Measurements from ENCODE around the gene BAZ2B.

BAZ2B gene

DNA sequence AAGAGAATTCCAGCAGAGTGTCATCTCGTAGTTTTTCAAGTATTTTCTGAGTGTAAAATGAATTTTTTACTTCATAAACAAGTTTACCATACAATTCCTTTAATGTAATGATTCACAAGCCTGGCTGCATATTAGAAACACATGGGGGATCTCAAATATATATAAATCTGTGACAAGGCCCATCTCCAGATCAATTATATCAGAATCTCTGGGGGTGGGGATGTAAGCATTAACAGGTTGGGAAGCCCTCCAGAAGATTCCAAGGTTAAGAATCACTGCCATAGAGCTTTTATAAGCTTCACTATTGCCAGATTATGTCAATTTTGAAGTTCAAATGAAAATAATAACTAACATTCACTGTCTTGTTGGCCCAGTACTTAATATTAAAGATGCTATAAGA, 111.2 kb downstream of the BAZ2B start:
- TF ChIP-seq, protein P1, sequence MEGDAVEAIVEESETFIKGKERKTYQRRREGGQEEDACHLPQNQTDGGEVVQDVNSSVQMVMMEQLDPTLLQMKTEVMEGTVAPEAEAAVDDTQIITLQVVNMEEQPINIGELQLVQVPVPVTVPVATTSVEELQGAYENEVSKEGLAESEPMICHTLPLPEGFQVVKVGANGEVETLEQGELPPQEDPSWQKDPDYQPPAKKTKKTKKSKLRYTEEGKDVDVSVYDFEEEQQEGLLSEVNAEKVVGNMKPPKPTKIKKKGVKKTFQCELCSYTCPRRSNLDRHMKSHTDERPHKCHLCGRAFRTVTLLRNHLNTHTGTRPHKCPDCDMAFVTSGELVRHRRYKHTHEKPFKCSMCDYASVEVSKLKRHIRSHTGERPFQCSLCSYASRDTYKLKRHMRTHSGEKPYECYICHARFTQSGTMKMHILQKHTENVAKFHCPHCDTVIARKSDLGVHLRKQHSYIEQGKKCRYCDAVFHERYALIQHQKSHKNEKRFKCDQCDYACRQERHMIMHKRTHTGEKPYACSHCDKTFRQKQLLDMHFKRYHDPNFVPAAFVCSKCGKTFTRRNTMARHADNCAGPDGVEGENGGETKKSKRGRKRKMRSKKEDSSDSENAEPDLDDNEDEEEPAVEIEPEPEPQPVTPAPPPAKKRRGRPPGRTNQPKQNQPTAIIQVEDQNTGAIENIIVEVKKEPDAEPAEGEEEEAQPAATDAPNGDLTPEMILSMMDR (IDR thresholded peaks at IDR 0.05; ENCODE audit: borderline replicate concordance, insufficient read depth, low read depth, low read length), result no peak
- H3K4me3 ChIP-seq (ENCODE audit: low read depth, low read length), result no peak overlapping the region

DNA sequence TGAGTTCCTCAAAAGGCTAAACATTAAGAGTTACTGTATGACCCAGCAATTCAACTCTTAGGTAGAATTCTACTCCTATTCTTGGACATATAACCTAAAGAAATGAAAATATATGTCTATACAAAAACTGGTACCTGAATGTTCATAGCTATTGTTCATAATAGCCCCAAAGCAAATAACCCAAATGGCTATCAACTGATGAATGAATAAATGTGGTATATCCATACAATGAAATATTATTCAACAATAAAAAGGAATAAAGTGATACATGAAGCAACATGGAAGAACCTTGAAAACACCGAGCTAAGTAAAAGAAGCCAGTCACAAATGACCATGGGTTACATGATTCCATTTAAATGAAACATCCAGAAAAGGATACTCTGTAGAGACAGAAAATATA, 114.6 kb downstream of the BAZ2B start:
- TF ChIP-seq, protein P1 (IDR thresholded peaks at IDR 0.05; ENCODE audit: borderline replicate concordance, insufficient read depth, low read depth, low read length), result no peak

DNA sequence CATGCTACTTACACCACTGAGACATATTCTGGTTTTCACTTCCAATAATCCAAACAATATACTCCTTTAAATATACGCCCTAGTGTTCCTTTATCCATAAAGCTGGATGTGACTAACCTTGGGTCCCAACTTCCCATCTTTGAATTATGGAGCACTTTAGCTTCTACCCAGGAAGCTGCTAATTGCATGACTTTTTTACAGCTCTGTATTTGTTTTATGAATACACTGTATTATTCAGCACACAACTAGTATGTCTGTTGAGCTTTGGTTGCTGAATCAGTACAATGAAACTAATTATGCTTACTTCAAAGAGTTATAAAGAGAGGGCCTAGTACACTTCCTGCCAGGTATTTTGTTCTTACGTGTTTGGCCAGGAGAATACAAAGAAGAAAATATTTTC, 118.5 kb downstream of the BAZ2B start:
- TF ChIP-seq, protein P1 (IDR thresholded peaks at IDR 0.05; ENCODE audit: borderline replicate concordance, insufficient read depth, low read depth, low read length), result no peak
- H3K4me3 ChIP-seq (ENCODE audit: low read depth, low read length), result no peak overlapping the region

More for the DNA sequence above, 114.6 kb downstream of the BAZ2B start:
- no peak overlapping the region for H3K4me3 ChIP-seq (ENCODE audit: low read depth, low read length)

DNA sequence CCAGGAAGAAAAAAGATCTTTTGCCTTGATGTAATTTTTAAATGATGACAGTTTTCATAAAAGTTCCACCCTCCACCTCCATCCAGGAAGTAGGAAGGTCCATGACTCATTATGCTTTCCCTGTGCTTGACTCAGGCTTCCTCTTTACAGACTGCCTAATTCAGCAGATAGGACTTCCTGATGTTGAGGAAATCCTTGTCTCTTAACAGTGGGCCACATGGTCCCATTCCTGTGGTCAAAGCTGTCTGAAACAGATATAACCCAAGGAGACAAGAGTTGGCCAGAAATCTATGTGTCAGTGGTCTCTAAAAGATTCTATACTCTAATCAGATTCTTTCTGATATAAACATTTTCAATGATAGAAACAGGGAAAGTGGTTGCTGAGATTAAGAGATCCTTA, 119.1 kb downstream of the BAZ2B start:
- no peak overlapping the region for H3K4me3 ChIP-seq (ENCODE audit: low read depth, low read length)
- TF ChIP-seq, protein P1 (IDR thresholded peaks at IDR 0.05; ENCODE audit: borderline replicate concordance, insufficient read depth, low read depth, low read length), result no peak

DNA sequence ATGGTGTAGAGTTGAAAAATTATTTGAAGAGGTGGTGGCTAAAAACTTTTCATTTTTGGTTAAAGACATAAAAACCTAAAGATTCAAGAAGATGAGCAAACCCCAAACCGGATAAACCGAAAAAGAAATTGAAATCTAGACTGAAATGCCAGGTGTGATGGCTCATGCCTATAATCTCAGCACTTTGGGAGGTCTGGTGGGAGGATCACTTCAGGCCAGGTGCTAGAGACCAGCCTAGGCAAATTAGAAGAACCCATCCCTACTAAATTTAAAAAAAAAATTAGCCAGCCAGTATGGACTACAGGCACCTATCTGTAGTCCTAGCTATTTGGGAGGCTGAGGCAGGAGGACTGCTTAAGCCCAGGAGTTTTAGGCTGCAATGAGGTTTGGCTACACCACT, 126.9 kb downstream of the BAZ2B start:
- TF ChIP-seq, protein P1 (IDR thresholded peaks at IDR 0.05; ENCODE audit: borderline replicate concordance, insufficient read depth, low read depth, low read length), result no peak
- H3K4me3 ChIP-seq (ENCODE audit: low read depth, low read length), result no peak overlapping the region

DNA sequence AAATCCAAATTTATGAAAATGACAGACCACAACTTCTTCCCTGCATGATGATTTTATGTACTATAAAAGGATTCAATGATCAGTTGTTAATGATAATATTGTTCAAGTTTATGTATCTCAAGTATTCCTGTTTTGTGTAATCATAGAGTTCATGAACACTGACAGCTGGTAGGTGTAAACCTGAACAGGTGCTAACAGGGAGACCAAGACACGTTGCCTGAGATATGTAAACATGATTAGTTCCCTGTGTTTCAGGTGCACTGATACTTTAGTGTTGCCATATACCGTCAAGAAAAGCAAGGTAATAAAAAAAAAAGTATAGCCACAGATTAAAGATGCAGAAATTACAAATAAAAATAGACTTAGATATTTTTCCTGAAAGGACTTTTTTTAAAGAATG, 131.8 kb downstream of the BAZ2B start:
- no peak overlapping the region for H3K4me3 ChIP-seq (ENCODE audit: low read depth, low read length)
- TF ChIP-seq, protein P1 (IDR thresholded peaks at IDR 0.05; ENCODE audit: borderline replicate concordance, insufficient read depth, low read depth, low read length), result no peak

DNA sequence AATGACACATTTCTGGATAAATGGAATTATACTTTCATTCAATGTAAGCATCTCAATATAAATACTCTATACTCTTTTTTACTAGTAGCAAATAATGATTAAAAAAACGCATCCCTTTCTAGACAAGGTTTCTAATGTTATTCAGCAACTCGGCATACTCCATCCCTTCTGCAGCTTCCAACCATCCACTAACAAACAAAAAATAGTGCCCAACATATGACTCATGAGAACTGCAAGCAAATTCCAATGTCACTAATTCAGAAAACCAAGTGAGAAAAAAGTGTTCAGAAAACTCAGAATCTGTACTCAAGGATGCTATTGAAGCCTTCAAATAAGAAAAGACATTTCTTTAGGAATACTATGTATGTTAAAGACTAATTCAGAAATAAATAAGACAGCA, 140.0 kb downstream of the BAZ2B start:
- H3K4me3 ChIP-seq (ENCODE audit: low read depth, low read length), result no peak overlapping the region
- TF ChIP-seq, protein P1 (IDR thresholded peaks at IDR 0.05; ENCODE audit: borderline replicate concordance, insufficient read depth, low read depth, low read length), result no peak
